Measurements from ENCODE around the gene PAH.

Gene PAH

DNA sequence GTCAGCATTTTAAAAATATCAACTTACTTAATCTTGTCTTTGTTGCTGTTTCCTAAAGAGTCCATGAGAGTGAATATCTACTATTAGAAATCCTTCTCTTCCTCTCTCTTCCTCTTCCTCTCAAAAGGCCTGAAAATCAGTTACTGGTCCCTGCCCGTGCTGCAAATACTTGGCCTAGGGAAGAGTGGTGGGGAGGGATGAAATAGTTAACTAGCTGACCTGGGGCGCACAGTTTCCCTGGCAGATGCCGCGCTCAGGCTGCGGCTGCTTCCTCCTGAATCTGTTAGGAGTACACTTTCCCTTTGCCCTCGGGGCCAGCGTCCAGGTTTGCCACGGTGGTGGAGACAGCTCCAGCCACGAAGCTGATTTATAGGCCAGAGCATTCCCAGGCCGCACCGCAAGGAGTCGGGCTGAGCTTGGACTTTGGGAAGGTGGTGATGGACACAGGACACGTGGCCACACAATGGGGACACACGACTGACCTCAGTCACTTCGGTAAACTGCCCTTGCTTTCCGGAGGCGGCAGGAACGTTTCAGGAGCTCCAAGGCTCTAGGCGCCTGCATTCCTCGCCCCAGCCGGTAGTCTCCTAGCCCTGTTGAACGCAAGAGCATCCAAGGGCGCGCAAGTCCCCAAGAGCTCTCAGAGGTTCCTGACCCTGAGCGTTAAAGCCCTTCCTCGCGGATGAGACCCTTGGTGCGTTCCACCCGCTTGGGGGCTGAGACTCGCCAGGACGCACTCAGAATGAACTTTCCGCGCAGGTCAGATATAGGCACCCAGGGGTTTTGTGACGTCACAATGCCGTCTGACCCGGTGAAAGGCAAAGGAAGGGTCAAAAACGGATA lies 33.3 kb upstream of the PAH start:
- DNase-seq (ENCODE audit: low spot score): no peak

DNA sequence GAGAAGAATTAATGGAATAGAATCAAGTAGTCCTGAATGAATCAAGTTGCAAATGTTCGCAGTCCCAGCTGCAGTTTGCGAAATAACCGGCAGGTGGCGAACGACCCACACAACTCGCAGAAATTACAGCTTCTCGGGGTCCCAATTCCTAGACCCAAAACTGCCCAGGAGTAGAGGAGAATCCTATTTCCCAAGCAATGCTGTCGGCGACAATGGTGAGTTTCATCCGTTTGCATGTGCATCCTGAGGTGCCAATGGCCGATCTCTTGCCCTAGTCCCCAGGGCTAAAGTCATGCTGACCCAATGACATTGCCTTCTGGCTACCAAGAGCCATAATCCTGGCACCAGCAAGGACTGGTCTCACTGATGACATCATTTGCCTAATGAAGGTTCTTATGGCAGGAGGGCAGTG lies 31.9 kb upstream of the PAH start:
- peak; percentile 22 for DNase-seq (ENCODE audit: low spot score)

DNA sequence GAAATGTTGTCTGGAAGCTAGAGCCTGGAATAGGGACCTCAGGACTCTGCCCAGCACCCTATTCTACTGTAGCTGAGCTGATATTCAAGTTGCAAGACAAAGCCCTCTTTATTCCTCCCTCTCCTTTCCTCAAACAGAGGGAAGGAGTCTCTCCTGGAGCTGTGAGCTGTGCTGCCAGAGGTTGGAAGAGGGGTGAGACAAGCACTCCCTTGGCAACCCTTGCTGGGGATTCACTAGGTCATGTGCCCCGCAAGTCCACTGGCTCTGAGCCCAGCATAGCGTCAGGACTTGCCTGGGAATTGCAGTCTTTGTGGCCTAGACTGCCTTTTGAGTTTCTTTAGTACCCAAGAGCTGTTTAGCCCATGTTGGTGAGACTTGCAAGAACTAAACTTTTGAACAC lies 29.0 kb upstream of the PAH start:
- no peak for DNase-seq (ENCODE audit: low spot score)

DNA sequence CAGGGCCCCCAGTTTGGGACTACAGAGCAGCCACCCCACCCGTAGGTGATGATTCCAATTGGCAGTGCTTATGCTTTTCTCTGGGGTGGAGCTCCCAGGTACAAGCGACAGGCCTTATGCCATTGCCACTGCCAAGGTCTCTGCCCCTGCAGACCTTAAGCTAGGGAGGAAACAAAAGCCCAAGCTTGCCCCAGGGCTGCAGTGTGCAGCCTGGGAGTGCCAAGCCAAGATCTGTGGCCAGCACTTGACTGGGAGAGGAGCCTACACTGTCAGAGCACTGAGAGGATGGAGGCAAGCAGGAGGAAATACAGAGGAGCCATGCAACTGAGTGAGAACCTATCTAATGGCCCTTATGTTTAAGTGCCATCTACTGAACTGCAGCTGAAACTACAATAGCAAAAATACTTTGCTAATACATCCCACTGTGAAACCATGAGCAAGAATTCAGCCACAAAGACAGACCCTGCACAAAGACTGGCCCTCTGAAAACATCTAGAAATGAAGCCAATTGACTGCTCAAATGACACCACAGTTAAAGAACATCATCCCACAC lies 22.7 kb upstream of the PAH start:
- DNase-seq (ENCODE audit: low spot score): no peak

DNA sequence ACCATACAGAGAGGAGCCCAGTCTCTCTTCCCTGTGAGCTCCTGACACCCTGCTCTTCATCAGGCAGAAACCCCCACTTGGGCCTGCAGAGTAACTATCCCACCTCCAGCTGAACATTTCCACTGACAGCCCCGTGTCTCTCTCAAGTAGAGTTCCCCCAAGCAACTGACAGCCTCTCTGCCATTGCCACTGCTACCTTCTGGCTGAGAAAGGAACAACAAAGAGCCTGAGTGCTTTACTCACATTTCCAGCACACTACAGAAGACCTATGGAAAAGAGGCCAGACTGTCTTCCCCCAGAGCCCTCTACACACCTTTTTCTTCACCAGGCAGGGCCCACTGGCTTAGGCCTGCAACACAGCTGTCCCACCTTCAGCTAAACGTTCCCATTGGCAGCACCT lies 22.0 kb upstream of the PAH start:
- DNase-seq (ENCODE audit: low spot score): no peak

DNA sequence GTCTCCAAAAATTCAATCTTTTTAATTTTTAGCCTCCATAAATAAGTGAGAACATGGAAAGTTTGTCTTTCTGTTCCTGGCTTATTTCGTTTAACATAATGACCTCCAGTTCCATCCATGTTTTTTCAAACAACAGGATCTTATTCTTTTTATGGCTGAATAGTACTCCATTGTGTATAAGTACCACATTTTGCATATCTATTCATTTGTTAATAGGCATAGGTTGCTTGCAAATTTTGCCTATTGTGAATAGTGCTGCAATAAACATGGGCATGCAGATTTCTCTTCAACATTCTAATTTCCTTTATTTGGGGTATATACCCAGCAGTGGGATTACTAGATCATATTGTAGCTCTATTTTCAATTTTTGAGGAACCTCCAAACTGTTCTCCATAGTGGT lies 16.1 kb upstream of the PAH start:
- DNase-seq (ENCODE audit: low spot score): no peak

DNA sequence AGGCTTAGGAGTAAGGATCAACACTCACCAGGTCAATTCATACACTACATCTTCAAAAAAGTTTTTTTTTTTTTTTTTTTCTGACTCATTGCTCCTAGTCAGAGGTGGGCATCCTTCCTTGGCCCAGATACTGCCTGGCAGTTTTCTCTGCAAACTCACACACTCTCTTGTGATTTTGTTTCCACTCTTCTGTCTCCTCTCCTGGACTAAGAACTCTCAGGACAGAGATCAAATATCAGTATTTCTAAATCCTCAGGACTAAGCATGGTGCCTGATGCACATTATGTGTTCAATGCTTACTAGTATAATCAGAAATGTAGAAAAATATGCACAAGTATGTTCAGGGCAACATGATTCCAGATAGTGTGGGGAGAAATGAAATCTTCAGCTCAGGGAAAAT lies 10.2 kb upstream of the PAH start:
- no peak for DNase-seq (ENCODE audit: low spot score)

DNA sequence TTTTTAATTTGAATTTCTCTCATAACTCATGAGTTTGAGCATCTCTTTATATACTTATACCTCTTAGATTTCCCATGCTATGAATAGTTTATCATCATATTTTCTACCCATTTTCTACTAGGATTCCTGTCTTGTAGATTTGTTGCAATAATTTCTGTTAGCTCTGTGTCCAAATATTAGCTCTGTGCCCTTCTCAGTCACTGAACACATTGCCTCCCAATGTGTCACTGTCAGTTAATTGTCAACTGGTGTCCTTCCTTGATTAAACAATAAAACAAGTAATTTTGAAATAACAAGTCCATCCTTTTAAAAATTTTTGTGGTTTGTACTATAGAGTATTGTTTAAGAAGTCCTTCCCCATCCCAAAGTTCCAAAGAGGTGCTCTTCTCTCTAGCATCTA lies 4.2 kb upstream of the PAH start:
- DNase-seq (ENCODE audit: low spot score): no peak

DNA sequence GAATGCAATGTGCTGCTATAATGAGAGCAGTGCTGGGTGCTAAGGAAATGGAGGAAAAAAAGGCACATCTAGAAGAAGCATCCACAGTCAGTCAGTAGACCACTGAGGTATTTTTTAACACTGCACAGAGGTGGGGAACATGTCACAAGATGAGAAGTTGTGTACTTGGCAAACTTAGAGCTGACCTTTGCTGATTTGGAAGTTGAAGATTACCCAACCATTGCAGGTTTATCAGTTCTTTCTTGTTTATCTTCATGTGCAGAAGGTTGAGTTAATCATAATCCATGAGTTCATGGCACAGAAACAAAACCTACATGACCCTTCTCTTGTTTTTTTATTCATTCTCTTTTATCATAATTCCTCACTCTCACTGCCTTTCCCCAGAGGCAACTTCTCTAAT lies 3.2 kb upstream of the PAH start:
- DNase-seq (ENCODE audit: low spot score): no peak

DNA sequence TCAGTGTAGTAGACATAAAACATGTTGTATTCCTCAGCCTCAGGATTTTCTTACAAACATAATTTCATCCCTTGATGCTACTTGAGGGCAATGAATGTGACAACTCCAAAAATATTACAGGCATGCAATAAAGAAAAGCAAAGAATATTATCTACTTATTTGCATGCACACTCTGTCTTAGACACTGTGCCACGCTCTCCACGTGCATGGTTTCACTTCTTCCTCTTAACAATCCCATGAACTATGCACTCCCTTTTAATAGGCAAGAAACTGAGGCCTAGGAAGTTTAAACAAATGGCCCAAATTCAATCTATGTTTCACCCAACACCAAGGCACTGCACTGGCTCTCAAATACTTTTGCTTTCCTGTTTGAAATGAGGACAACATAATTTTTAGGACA lies 1.8 kb upstream of the PAH start:
- no peak for DNase-seq (ENCODE audit: low spot score)

DNA sequence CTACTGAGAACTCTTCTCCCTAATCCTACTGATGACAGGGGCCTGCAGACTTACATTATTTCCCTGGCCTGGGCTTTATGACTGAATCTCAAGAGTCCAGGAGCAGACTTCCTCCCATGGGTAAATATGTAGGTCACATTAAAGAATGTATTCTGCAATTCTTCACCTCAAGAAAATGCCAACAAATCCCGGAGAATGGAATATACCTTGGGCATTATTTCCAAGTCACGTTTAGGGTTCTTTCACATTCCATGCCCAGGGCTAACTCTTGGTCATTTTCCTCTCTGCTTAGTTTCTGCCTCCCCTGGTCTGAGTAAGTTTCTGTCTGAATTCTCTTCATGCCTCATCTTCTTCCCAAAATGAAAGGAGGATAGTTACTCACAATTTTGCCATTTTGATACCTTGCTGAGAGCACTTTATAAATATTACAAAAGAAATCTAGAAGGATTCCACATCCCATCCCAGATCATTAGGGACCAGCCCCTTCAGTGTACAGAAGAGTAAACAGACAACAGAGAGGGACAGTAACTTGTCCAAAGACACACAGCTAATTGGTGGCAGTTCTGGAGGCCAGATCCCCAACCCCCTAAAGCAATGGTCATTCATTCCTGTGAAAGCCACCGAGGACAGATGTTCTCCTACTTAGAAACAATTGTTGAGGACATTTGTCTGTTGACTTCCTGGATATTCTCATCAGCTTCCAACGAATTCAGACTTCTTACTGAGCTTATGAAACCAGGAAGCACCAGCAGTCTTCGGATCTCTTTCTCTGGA lies 605 bp downstream of the PAH start:
- DNase-seq (ENCODE audit: low spot score): no peak

DNA sequence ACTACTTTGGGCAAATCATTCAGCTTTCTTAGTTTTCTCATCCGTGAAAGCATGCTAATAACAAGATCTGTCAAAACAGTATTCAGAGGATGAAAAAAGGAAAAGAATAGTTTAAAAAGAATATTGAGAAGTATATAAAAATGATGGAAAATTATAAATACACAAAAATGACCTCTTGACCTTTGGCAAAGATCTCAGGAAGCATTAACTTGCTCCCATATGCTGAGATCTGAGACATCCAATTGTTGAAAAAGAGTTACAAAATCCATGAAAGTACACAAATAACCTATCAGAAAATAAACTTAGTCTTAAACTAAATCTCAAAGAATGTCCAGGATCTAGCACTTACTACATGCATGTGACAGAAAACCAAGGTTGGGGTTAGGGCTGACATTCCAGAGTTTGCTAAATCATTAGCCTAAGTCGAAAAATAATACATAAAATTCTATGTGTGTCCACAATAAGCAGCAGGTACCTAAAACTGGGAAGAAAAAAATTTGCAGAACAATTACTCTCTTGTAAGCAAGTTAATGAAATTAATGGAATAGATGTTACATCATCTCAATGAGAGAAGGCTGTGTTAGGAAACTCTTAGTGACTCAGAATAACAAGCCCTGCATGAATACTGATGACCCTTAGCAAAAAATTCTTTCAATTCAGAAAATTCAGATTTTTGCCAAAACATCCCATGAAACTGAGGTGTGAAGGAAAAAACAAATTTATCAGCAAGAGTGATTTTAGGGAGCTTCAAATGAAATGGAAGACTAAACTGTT lies 3.4 kb downstream of the PAH start:
- DNase-seq (ENCODE audit: low spot score): no peak

DNA sequence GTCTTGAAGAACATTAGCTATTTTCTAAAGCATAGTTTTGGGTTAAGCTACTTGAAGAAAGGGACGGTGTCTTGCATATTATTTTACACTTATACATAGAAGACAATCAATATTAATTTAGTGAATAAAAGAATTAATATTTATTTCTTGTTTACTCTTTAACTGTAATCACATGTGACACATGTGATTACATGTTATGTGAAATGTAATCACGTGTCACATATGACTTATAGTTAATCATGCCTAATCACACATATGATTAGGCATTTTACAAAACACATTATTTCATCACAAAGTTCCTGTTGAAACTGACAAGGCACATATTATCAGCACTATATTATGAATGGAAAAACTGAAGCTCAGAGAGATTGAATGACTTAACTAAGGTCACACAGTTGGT lies 4.8 kb downstream of the PAH start:
- no peak for DNase-seq (ENCODE audit: low spot score)

DNA sequence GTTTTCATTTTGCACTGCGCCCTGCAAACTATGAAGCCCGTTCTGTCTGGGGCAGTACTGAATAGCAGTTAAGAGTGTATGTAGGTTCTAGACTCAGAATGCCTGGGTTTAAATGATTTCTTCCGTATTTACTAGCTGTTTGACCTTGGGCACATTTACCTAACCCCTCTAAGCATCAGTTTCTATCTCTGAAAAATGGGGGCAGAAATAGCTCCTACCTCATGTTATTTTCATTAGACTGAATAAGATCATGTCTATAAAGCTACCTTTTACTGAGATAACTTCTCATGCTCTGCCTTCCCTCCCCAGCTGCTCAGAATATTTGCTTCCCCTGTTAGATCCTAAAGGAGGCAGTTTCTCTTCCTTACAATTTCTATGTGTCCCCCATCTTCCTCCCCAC lies 5.7 kb downstream of the PAH start:
- no peak for DNase-seq (ENCODE audit: low spot score)

DNA sequence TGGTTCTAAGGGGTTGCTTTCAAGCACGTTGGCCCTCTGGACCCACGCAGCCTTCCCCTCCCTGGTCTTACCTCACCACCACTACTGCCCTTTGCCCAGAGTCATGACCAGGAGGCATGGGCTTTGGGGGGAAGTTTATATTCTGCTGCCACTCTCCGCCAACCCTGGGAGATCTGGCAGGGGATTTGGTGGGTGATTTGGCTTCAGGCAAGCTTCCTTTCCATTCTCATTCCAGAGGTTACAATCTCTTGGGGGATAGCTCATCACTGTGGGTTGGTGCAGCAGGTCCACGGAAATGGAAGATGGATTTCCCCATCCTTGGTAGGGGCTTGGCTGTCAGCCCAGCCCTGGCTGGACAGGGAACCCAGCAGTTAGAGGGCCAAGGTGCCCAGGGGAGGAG lies 6.3 kb downstream of the PAH start:
- DNase-seq (ENCODE audit: low spot score): no peak

DNA sequence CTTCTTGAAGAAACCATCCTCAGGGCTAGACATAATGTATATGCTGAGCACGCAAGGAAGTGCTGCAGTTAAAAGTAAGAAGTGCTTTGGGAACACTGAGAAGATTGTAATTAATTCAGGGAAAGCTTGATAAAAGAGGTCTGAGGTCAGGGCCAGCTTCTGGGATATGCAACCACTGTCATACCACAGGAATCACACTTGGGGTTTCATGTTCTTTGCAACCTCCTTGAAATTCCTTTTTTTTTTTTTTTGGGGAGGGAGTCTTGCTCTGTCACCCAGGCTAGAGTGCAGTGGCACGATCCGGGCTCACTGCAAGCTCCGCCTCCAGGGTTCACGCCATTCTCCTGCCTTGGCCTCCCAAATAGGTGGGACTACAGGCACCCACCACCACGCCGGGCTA lies 6.9 kb downstream of the PAH start:
- no peak for DNase-seq (ENCODE audit: low spot score)

DNA sequence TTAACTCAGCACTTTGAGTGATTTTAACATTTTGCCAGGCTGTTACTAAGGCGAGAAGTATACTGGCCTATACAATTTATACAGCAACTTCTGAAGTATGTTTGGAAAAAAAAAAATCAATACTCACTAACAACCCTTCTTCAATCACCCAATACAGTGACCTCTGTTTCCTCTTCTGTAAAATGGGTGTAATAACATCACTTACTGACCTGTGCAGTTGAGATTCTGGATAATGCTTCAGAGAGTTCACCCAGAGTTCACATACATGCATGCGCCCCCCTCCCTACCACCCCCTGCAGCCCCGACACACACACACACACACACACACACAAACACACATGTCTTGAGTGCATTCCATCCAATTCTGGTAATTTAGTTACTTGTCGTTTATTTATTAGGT lies 9.1 kb downstream of the PAH start:
- no peak for DNase-seq (ENCODE audit: low spot score)

DNA sequence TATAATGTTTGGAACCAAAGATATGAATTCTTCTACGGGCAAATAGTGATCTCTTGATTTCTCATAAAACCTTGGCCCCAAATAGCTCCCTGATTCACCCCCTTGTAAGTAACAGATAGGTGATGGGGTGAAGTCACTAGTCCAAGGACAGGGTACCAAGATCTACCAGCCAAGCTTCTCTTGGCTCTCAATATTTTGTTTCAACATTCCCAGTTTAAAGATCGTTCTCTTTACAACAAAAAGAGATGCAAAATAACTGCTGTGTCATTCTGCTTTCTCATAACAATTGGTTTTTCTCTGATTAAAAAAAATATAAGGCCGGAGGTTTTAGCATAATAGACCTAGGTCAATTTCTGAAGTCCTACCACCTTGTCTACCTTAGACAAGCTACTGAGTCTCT lies 11.8 kb downstream of the PAH start:
- no peak for DNase-seq (ENCODE audit: low spot score)

DNA sequence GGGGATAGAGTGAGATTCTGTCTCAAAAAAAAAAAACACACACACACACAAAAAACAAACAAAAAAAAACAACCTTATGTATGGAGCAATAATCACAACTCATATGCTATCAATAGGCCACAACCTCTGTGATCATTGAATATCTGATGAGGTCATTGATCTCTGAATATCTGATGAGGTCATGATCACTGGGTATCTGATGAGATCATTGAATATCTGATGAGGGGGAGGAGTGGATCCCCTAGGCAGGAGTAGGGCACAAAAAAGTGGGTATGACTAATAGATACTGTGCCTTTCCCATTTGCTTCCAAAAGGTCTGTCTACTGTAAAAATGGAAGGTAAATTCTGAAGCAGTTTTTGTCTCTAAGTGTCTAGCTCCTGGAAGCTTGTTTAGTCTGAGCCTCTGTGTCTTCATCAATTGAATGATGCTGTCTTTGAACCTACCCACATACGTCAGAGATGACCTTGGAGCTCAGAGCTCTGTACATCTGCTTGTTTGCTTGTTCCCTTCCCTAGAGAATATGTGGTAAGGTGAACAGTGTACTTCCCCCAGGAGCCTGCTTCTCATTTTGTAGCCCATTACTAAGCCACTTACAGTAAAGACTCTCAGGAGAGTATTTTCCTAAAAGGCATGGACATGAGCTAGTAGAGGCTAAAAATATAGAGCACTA lies 13.6 kb downstream of the PAH start:
- no peak for DNase-seq (ENCODE audit: low spot score)

DNA sequence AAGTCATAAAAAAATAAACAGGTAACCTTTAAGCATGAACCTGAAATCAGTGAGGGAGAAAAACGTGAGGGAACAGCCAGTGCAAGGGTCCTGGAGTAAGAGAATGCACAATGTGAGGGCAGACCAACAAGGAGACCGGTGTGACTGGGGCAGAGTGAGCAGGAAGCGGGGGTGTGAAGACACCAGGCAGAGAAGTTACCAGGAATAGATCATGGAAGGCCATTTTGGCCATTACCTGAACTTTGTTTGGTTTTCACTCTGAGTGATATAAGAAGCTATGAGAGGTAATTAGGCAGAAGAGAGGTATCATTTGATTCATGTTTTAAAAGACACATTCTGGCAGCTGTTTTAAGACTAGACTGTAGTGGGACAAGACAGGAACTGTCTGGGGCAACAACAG lies 15.0 kb downstream of the PAH start:
- no peak for DNase-seq (ENCODE audit: low spot score)

DNA sequence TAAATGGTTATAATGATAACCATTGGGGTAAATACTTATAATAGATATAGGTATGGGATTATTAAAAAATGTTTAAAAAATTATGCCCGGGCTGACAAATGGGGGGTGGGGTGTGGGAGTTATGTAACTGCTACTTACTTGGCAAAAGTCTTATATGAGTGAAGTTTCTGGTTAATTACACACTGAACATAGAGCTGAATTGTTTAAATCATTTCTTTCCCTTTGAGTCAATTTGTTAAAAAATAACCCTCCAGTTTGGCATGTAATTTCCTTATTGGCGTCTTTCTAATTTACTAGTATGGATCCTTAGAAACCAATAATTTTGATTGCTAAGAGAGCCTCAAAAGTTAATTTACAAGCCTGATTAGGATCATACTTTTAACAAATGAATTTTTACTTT lies 16.7 kb downstream of the PAH start:
- DNase-seq (ENCODE audit: low spot score): no peak

DNA sequence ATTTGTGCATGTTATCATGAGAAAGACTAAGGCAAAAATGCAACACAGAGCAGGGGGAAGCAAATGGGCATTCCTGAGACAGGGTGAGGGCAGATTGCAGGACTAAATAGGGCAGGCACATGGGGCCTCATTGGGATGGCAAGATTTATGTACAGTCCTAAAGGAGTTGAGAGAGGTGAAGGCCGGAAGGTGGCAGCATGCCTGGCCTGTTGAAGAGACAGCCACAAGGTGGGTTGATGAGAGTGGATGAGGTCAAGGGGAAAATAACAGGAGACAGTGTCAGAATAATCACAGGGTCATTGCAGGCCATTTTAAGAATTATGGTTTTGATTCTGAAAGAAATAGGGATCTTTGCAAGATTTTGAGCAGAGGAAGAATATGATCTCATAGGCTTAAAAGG lies 21.0 kb downstream of the PAH start:
- no peak for DNase-seq (ENCODE audit: low spot score)

Measured in hematopoietic multipotent progenitor cell treated with erythropoietin and hydrocortisone succinate and interleukin-3 and kit ligand, for 15 days (in vitro differentiated cells).